ENCODE data around the gene PUM1.

GRCh38 chr1:30968220-30968971, 97.1 kb downstream of the PUM1 start:
- TF ChIP-seq POLR2A (IDR thresholded peaks at IDR 0.05) (no peak), CTCF (IDR thresholded peaks at IDR 0.05) (no peak)
